Mesenteric fat pad (tissue), 1 donor: Measurements from ENCODE around the gene HGF. TPM values are rescaled to one million over a fixed set of nuclear protein-coding genes. Genes with fewer than 3 reads are reported as not detected.

Experiments used
- DNase-seq: peaks from one replicate; pipeline ENCODE4 v3.0.0-alpha.2; 2020; ENCODE audit warnings: low spot score
- total RNA-seq: library from RNA; stranded (reverse); fragmentation: NEBNext Ultra II Directional; extraction: Animal tissue kit (Norgen Biotek cat#: 25700); gene quantifications from one replicate; pipeline ENCODE4 v1.2.1, GENCODE V29; 2021
- donor health status: DM: yes; HTN: yes; CAD: no.

The HGF gene
- total RNA-seq, 1 donor from 2014 or later: 8.2 TPM

DNA sequence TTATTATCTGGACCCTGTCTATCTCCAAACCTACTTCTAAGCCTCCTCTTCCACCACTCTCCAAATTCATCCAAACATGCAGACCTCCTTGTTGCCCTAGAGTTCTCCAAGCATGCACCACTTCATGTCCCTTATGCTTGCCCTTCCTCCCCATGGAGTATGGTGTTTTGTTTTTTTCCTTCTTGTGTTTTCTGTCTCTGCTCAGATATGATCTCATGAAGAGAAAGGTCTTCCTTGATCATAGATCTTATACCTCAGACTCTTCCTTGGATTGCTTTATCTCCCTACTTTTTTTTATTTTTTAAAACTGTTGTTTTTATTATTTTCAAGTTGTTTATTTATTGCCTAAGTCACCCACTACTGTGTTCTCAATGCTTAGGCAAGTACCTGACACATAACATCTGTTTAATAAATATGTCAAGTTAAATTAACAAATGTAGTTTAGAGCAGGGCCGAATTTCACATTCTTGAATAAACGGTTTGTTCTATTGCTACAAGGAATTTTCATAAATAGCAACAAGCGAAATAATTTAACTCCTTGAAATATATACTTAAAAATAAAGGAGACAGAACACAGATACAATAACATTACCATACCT lies 84.5 kb downstream of the HGF start:
- no peak for DNase-seq

DNA sequence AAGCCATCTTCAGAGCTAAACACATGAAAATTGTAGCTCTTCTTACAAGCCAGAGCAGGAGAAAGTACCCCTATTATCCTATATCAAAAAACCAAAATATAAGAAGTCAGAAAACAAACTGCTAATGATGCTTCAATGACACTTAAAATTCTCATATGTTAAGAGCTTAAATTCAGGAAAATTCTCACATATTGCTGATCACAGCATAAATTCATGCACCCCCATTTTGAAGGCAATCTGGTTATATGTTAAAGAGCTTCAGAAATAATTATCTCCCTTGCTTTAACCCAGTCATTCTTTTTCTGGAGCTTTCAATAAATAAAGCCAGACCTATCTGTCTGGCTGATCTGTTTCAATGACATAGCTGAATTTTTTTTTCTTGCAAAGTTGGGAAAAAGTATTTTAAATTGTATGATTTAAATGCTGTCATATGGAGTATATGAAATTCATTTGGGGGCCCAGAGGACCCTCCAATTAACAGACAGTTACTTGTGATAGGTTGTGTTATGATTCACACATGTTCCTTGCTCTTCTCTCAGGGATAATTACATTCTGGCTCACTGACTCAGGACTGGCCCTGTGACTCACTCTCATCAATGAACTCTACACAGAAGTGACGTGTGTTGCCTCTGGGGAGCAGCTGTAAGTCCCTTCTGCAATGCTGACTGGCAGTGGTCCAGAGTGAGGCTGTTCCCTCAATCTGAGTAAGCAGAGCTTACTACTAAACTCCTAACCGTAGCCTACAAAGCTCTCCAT lies 85.2 kb downstream of the HGF start:
- DNase-seq: no peak

DNA sequence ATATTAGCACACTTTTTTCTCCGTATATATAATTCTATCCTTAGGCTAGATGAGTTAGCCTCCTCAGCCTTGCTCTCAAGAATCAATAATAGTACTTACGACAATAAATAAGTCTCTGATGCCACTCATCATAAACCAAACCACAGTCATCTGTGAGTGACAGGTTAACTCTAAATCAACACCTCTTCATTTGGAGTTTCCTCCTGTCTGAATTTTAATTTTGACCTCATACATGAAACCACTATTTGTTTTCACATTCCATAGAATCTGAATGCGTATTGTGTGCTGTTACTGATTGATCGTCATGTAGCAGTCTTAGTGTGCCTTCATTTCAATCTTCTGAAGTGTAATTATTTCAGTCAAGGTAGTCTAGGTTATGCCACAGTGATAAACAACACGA lies 85.8 kb downstream of the HGF start:
- DNase-seq: no peak

DNA sequence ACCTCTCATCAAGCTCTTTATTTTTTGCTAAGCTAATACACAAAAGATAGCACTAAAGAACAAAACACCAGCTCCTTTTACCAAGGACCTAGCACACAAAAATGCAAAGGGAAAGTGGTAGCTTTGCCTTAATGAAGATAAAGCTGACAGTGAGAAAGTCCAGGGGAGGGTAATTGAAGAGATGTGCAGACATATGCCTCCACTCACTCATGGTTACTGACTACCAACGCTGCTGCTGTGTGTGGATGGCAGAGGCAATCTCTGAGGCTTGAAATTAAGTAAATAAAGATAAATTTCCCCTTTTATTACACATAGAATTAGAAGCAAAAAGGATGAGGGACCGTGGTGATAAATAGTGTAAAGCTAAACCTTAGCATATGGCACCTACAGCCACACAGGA lies 87.0 kb downstream of the HGF start:
- no peak for DNase-seq

DNA sequence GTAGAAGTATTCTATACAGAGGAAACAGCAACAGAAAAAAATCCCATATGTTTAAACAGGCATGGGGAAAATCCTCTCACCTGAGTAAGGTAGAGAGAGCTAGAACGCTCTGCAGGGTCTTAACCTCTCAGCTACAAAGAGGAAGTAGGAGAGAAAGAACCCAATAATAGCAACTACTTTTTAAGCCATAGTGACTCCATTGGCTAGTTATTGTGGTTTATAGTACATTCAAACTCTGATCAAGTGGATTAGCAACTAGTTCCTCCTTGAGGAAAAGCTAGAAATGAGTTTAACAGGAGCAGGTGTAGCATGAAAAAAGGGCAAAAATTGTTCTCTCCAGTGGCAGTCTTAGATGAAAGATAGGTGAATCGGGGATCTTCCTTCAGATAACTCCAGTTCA lies 89.7 kb downstream of the HGF start:
- no peak for DNase-seq

DNA sequence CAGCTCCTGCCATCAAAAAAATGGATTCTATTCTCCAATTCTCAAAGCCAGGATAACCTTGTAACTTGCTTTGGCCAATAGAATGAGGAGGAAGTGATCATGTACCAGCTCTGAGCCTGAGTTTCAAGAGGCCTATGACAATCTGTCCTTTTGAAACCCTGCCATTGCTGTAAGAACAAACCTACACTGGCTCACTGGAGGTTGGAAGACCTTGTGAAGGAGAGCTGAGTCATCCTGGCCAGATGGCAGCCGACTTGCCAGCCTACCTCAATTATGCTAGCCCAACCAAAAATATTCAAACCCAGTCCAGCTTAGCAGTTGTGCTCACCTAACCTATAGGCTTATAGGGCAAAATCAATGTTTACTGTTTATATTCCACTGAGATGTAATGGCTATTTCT lies 93.0 kb downstream of the HGF start:
- no peak for DNase-seq

DNA sequence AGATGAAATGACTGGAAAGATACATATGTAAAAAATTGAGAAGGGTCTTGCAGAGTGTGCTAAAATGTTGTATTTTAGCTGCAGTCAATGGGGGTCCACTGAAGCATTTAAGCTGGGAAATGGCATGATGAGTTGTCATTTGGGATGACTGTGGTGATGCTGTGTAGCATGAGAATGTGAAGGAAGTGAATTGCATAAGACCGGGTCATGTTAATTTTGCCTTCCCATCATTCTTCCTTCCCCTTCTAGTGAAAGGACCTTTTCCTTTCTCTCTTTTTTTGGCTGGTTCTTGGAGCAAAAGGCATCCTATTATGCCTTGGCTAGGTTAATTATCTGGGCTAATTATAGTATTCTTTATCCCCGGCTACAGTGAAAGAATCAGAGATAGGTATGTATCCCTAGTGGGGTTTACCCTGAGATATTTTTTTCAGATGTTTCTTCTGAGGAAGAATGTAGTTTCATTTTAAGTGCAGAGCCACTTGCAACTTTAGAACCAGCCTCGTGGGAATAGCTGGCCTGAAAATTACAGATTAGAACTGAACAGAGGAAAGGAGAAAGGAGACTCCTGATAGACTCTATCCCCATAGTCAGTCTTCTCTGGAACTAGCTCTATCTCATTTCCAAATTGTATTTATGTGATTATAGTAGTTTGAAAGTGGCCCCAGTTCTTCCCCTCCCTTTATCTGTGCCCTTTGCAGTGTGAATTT lies 93.6 kb downstream of the HGF start:
- DNase-seq: no peak

DNA sequence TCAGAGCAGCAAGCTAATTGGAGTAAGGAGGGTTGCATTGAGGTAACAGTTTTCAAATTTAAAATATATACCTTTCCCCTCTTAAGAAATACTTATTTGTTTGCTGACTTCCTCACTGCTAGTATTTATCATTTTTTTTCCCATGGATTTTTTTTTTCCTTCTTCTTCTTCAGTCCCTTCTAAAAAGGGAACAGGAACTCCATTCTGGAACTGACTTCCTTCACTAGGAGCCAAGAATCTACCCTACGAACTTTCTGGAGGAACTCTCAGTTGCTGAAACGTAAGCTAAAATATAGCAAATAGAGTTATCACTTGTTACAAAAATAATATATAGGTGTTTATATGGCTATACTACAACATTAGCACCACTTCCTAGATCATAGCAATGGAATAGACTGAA lies 95.4 kb downstream of the HGF start:
- no peak for DNase-seq

DNA sequence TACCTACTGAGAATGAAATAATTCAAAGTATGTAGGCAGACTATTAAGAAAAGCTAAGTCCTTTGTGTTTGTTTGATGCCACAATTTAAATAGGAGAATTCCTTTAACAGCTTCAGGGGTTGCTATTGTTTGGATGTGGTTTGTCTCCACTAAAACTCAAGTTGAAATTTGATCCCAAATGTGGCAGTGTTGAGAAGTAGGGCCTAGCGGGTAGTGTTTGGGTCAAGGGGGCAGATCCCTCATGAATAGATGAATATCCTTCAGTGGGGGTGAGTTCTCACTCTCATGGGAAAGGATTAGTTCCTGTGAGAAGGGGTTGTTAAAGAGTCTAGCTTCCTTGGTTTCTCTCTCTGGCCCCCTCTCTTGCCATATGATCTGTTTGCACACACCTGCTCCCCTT lies 97.0 kb downstream of the HGF start:
- DNase-seq: no peak

DNA sequence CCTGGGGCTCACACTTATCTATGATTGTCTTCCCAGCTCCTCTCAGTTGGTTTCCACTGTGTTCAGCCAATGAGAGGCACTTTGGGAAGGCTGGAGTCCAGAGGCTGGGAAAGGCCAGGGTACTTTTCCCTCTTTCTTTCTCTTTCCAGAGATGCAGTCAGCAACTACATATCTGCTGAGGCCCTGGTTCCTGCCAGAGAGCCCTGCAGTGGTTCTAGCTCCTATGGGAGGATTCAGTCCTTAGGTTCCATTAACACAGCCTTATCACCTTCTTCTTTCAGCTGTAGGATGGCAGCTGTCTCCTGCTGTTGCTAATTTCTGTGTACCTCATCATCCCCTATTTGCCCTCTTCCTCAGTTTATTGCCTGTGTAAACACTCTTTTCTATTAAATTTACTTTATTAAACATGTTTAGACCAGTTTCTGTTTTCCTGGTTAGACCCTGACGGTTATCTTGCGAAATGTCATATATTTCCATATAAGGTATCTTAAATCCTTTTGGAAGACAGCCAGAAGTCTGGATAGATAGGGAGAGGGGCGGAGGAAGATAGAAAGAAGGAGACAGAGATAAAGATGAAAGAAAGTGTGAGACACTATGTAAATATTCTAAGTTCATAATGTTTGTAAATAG lies 100.3 kb downstream of the HGF start:
- DNase-seq: no peak

DNA sequence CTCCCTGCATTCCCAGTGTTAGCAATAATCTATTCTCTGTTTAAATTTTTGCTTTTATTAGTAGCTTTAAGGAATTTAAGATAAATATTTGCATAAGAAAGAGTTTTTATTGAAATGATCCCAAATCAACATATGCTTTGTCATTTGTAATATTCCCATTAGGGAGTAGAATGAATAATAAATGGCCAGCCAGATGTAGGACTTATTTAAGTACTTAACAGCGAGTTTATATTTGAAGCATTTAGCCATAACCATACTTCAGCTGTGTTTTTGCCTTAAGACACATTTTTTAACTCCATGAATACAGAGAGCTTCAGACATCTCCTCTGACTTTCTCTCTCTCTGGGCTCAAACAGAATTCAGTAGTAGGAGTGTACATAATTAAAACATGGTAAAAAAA lies 103.6 kb downstream of the HGF start:
- no peak for DNase-seq

DNA sequence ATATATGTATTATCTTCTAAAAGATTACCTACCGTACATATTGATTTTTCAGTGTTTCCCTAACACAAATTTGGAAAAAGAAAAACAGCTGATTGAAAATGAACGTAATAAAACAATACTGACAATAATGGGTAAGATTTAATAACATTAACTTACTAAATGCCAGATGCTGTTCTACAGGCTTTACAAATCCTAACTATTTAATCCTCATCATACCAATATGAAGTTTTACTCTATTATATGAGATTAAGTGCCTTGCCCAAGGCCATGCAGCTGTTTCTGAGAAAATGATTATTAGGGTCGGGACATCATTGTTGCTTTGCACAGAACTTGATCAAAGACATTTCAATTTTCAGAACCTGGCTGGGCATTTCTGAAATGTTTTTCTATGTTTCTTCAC lies 104.6 kb downstream of the HGF start:
- no peak for DNase-seq

DNA sequence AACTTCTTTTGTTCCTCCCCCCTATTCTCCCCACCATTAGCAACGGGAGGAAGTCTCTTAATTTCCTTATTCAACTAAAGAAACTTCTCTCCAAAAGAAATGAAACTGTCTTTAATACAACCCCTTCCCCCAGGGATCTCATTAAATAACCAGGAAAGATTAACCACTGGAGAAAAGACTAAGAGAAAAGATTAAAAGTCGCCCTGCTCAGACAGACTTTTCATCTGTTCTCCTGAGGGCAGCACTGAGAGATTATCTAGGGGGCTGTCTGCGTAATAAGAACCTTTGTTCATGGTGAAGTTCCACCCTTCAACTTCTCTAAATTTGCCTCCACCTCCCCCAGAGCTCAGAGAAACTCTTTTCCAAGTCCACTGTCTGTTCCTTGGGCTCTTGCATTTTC lies 105.5 kb downstream of the HGF start:
- DNase-seq: no peak

DNA sequence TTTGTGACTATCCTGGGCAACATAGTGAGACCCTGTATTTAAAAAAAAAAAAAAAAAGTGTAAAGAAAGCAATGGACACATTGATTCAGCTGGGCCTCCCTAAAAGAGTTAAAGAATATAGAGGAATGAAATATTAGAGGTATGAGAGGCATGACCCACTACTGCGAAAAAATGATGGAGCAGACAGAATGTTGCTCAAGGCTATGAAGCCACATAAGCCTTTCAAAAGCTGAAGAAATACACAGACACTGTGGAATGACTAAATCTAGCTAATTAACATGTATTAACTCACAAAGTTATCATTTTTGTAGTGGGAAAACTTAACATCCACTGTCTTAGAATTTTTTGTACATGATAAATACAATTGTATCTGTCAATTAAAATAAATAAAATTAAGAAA lies 107.3 kb downstream of the HGF start:
- DNase-seq: no peak

DNA sequence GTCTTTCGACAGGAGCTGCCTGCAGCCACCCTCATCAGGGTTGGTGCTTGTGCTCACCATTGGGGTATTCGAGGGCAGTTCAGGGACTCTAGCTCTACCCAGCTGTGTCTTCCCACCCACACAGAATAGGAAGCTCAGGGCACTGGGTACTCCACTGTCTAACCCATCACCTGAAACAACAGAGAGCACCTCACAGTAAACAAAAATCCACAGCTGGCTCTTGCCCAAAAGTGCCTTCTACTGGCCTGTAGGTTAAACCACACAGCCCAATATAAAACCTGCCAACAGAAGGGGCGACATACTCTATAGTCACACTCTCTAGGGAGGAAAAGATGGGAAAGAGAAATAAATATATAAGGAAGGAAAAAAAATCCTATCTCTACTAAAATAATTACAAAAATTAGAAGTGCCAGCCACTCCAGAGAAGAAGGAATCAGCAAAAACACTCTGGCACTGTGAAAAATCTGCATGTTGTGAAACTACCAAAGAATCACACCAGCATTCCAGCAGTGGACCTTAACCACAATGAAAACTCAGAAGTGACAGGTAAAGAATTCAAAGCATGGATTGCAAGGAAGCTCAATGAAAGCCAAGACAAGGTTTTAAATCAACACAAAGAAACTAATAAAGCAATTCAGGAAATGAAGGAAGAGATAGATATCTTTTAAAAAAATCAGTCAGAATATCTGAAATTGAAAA lies 110.0 kb downstream of the HGF start:
- no peak for DNase-seq

DNA sequence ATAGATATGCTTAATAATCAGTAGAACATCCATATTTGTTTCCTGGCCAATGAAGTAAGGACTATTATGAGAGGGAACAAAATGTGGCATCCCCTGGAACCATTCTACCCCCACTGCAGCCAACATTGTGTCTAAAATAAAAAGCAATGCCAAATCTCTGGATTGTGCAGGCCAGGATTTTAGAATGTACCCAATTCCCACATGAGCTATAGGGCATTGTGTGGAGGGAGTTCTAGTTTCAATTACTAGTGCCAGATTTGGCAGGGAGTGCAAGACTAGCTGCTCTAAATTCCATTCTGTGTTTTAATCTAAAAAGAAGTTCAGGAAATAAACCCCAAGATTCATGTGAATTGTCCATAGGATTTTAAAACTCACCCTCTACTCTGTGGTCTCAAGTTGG lies 112.3 kb downstream of the HGF start:
- DNase-seq: no peak

DNA sequence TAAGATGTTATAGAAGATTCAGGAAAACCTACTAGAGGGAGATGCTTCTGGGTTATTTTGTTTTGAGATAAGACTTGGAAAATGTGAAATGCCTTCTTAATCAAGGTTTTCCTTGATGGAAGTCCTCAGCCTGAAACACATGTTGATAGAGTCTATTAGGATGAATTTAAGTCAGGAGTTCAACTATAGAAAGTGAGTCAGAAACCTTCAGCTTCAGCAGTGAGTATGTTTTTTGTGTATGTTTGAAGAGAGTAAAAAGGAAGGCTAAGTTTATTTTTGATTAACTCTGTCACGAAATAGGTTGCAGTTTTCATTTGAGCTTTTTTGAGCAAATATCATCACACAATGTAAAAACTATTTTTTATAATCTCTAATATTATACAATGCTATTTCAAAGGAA lies 114.6 kb downstream of the HGF start:
- DNase-seq: no peak

DNA sequence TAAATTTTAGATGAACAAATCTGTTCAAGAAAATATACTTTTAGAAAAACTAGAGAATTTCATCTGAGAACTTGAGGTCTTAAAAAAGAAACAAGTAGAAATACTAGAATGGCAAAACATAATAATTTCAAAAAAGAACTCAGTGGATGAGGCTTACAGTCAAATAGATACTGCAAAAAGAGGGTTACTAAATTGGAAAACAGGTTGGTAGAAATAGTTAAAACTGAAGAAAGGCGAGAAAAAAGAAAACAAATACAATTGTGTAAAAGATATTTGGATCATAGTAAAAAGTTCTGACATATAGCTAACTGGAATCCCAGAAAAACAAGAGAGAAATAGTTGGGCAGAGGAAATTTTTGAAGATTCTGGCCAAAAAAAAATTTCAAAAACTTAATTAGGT lies 117.6 kb downstream of the HGF start:
- DNase-seq: no peak
